Activated CD4-positive, alpha-beta T cell treated with anti-CD3 and anti-CD28 coated beads, Interleukin-2, amount 50 U/mL, for 1 hour (primary cell): ENCODE data around the gene KRIT1.

Source experiments
- DNase-seq: peaks from one replicate; pipeline ENCODE4 v3.0.0-alpha.2; 2020

The KRIT1 gene

GRCh38 chr7:92150450-92151017, 95.2 kb downstream of the KRIT1 start:
- DNase-seq, result no peak

DNA sequence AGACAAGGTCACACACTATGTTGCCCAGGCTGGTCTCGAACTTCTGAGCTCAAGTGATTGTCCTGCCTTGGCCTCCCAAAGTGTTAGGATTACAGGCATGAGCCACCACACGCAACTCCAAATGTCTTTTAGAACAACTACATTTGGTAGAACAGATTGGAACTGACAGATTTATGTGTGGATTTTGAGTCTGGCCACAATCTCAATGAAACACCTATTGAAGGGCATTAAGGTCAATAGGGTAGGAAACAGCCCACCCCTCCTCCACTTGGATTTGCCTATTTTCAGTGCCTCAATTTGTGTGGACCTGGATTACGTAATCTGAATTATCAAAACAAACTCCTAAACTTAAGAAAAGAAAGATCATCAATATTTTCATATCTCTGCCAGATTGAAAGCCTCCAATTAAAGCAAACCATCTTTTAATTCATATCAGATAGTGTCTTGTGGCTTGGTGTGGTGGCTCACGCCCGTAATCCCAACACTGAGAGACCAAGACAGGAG, 95.9 kb downstream of the KRIT1 start:
- DNase-seq, result no peak
